ENCODE results near the gene LRRC32. TPM values are rescaled to one million over a fixed set of nuclear protein-coding genes. Genes with fewer than 3 reads are reported as not detected.
A peak's percentile ranks its signal among the peaks of the same experiment; 100 is the strongest.

The LRRC32 gene
- total RNA-seq, 1 experiment from 2014 or later: 0.46 TPM

DNA sequence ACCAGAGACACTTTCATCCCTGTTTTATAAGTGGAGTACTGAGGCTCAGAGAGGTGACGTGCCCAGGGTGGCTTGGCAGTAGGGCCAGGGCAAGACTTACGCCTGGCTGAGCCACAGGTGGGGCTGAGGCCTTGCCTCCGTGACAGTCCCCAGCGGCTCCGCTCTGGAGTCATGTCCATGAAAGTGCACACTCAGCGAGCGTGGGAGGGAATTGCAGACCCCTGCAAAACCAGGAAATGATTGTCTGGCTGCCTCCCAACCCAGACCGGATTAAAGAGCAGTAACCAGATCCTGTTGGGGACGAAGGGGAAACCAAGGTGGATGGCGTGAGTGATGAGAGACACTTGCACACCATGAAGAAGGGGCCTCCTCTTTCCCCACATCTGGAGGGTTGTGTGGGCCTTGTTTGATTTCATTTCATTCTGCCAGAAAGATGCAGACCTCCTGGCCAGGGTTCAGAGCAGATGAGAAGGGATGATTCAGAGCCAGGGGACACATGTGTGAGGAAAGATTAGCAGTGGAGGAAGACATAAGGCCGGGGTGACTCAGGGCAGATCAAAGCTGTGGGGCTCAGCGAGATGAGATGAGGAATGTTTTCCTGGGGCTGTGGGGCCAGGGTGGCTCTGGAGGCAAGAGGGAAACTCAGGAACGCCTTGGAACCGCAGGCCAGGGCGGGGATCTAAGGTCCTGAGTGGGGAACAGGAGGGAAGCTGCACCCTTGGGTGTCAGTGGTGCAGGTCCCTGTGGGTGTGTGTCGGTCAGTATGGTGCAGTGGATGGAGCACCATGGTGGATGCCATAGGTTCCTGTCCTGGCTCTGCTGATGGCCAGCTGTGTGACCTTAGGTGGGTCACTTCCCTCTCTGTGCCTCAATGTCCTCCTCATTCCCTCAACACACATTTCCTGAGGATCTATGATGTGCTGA is 29.9 kb upstream of the LRRC32 start:
- Mint-ChIP-seq H3K4me3 (no peak overlapping the region), H3K4me1 (peaks cover 57 to 58% of the 10 kb centered on the region in 2 experiments), H3K36me3 (ENCODE audit: insufficient read depth in 1 of 3, low read depth in 3 of 3) (peaks cover 2 to 9% (median 5%) of the 10 kb centered on the region in 3 experiments; a peak in 2 of 7 replicates), H3K27me3 (ENCODE audit: low read depth) (no peaks in the 10 kb centered on the region), H3K27ac (peak overlapping the region in 2 of 3 experiments; percentile 24 to 71; a peak in 4 of 7 replicates), H3K9me3 (peaks cover 5 to 7% of the 10 kb centered on the region in 2 experiments; a peak in 3 of 5 replicates)
- Histone ChIP-seq H2BK5ac (ENCODE audit: insufficient read length, low read length) (no peak overlapping the region), H3K27ac (ENCODE audit: insufficient read length, low read depth, low read length) (no peak overlapping the region), H3K23ac (ENCODE audit: insufficient read length, low read depth, low read length) (no peak overlapping the region), H3K18ac (ENCODE audit: insufficient read length, low read depth, low read length) (no peak overlapping the region), H2AFZ (ENCODE audit: low read length) (no peak overlapping the region), H3K14ac (ENCODE audit: insufficient read depth, low read length) (no peak overlapping the region; the same call in 1 of the 2 replicates), H3K23me2 (ENCODE audit: insufficient read length, low read depth, low read length, poor library complexity, severe bottlenecking) (no peaks in the 10 kb centered on the region), H4K91ac (ENCODE audit: insufficient read length, low read depth, low read length) (no peak overlapping the region), H3K9me3 (ENCODE audit: control insufficient read depth, low read depth, low read length) (no peaks in the 10 kb centered on the region), H4K8ac (replicated peaks; ENCODE audit: insufficient read length, low read depth, low read length) (no peak overlapping the region), H3K27me3 (ENCODE audit: insufficient read depth, low read length) (no peaks in the 10 kb centered on the region), H3K79me2 (ENCODE audit: insufficient read depth, low read length) (no peaks in the 10 kb centered on the region), H2AK5ac (ENCODE audit: insufficient read length, low read length) (no peak overlapping the region), H3K4me1 (ENCODE audit: insufficient read depth, low read length) (peaks cover 17% of the 10 kb centered on the region), H2BK120ac (ENCODE audit: low read depth, low read length, poor library complexity, severe bottlenecking) (no peak overlapping the region), H2BK12ac (ENCODE audit: insufficient read length, low read depth, low read length) (no peak overlapping the region), H3K4ac (ENCODE audit: low read depth, low read length) (no peak overlapping the region; the same call in 1 of the 2 replicates), H4K20me1 (ENCODE audit: control insufficient read depth, insufficient read depth, insufficient read length) (no peaks in the 10 kb centered on the region), H3T11ph (ENCODE audit: low read length) (no peak overlapping the region), H3K9ac (ENCODE audit: extremely low read depth, insufficient read length, low read length) (no peak overlapping the region), H4K5ac (ENCODE audit: insufficient read length, low read depth, low read length) (no peak overlapping the region), H2BK15ac (ENCODE audit: low read depth, low read length) (no peak overlapping the region), H3K56ac (ENCODE audit: insufficient read length, low read depth, low read length) (no peak overlapping the region), H3K79me1 (ENCODE audit: insufficient read depth, low read depth, low read length, poor library complexity, severe bottlenecking) (no peaks in the 10 kb centered on the region), H2BK20ac (ENCODE audit: low read depth, low read length, poor library complexity, severe bottlenecking) (no peak overlapping the region), H3K4me2 (ENCODE audit: insufficient read depth, insufficient read length, low read length) (no peak overlapping the region)
- TF ChIP-seq, protein P1, sequence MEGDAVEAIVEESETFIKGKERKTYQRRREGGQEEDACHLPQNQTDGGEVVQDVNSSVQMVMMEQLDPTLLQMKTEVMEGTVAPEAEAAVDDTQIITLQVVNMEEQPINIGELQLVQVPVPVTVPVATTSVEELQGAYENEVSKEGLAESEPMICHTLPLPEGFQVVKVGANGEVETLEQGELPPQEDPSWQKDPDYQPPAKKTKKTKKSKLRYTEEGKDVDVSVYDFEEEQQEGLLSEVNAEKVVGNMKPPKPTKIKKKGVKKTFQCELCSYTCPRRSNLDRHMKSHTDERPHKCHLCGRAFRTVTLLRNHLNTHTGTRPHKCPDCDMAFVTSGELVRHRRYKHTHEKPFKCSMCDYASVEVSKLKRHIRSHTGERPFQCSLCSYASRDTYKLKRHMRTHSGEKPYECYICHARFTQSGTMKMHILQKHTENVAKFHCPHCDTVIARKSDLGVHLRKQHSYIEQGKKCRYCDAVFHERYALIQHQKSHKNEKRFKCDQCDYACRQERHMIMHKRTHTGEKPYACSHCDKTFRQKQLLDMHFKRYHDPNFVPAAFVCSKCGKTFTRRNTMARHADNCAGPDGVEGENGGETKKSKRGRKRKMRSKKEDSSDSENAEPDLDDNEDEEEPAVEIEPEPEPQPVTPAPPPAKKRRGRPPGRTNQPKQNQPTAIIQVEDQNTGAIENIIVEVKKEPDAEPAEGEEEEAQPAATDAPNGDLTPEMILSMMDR (conservative IDR thresholded peaks at IDR 0.05): no peak
- WGBS (ENCODE audit: extremely low coverage, insufficient read length, low lambda C conversion rate): no CpG with 5 or more reads among the region's 16 CpGs
- no peak for DNase-seq

Measured in H9 (cell line).